HFFc6 (cell line): Measurements from ENCODE around the gene FAM168A. TPM values are rescaled to one million over a fixed set of nuclear protein-coding genes. Genes with fewer than 3 reads are reported as not detected.

Source experiments
- DNase-seq: peaks from one replicate; pipeline ENCODE4 v3.0.0-alpha.2; 2018
- H3K27ac Mint-ChIP-seq: 2 replicates; pipeline ENCODE4 v1.8.0; 2020; ENCODE audit warnings: mild to moderate bottlenecking, mixed read lengths
- H3K27me3 Mint-ChIP-seq: 2 replicates; pipeline ENCODE4 v1.8.0; 2021; ENCODE audit warnings: mild to moderate bottlenecking, moderate library complexity, mixed read lengths; ENCODE audit not compliant: insufficient read depth
- H3K36me3 Mint-ChIP-seq: 2 replicates; pipeline ENCODE4 v1.8.0; 2021; ENCODE audit warnings: low read depth, mixed read lengths
- H3K4me1 Mint-ChIP-seq: 2 replicates; pipeline ENCODE4 v1.8.0; 2020; ENCODE audit warnings: low read depth, mixed read lengths
- H3K4me3 Mint-ChIP-seq: 2 replicates; pipeline ENCODE4 v1.8.0; 2020; ENCODE audit warnings: mild to moderate bottlenecking, moderate library complexity, mixed read lengths
- H3K9me3 Mint-ChIP-seq: 2 replicates; pipeline ENCODE4 v1.8.0; 2020; ENCODE audit warnings: mild to moderate bottlenecking, mixed read lengths
- CTCF ChIP-seq: fragments of 200-600 bp; sonication (generic); IDR thresholded peaks from 2 replicates; pipeline ENCODE4 v1.5.0; 2021; ENCODE audit warnings: antibody characterized with exemption, mild to moderate bottlenecking
- total RNA-seq, 6 experiments: library from RNA; stranded (reverse); fragmentation: NEBNext Ultra II Directional; extraction: Animal tissue kit (Norgen Biotek cat#: 25700); gene quantifications; 2 replicates in 1 of 6; 3 replicates in 5 of 6; pipeline ENCODE4 v1.2.3, GENCODE V29; 2021

FAM168A gene
- total RNA-seq, 6 experiments from 2014 or later: 32.6 to 40.1 (median 38.8) TPM

- H3K9me3 Mint-ChIP-seq: no peaks in the 10 kb centered on the region
- H3K36me3 Mint-ChIP-seq: no peaks in the 10 kb centered on the region
- H3K4me1 Mint-ChIP-seq: peaks cover 18% of the 10 kb centered on the region
- H3K4me3 Mint-ChIP-seq: no peak overlapping the region
- peak overlapping the region; percentile 74 for H3K27ac Mint-ChIP-seq
- DNase-seq: peak; percentile 61
- TF ChIP-seq CTCF: peak; percentile 83
- H3K27me3 Mint-ChIP-seq: peaks cover 9% of the 10 kb centered on the region
Observed at GRCh38 chr11:73393479-73394415, 204.2 kb downstream of the FAM168A start.

GRCh38 chr11:73393011-73393380 is 204.9 kb downstream of the FAM168A start:
- peaks cover 9% of the 10 kb centered on the region for H3K27me3 Mint-ChIP-seq
- no peak for TF ChIP-seq CTCF
- no peak for DNase-seq
- H3K4me1 Mint-ChIP-seq: peaks cover 24% of the 10 kb centered on the region
- H3K27ac Mint-ChIP-seq: peak overlapping the region; percentile 74
- H3K4me3 Mint-ChIP-seq: no peak overlapping the region
- H3K36me3 Mint-ChIP-seq: no peaks in the 10 kb centered on the region
- no peaks in the 10 kb centered on the region for H3K9me3 Mint-ChIP-seq

- H3K27me3 Mint-ChIP-seq: peaks cover 6% of the 10 kb centered on the region
- DNase-seq: no peak
- H3K4me3 Mint-ChIP-seq: no peak overlapping the region
- H3K36me3 Mint-ChIP-seq: no peaks in the 10 kb centered on the region
- no peak overlapping the region for H3K27ac Mint-ChIP-seq
- peaks cover 28% of the 10 kb centered on the region for H3K4me1 Mint-ChIP-seq
- no peaks in the 10 kb centered on the region for H3K9me3 Mint-ChIP-seq
- TF ChIP-seq CTCF: no peak
Observed at GRCh38 chr11:73392108-73393010, 205.6 kb downstream of the FAM168A start.

- TF ChIP-seq CTCF: no peak
- DNase-seq: no peak
- Mint-ChIP-seq H3K4me3 (no peak overlapping the region), H3K36me3 (no peaks in the 10 kb centered on the region), H3K9me3 (no peaks in the 10 kb centered on the region), H3K27me3 (peaks cover 5% of the 10 kb centered on the region), H3K4me1 (peaks cover 28% of the 10 kb centered on the region), H3K27ac (no peak overlapping the region)
Observed at GRCh38 chr11:73391665-73392064, 206.2 kb downstream of the FAM168A start.

GRCh38 chr11:73390601-73391565 is 207.0 kb downstream of the FAM168A start:
- no peak overlapping the region for H3K4me3 Mint-ChIP-seq
- no peak for TF ChIP-seq CTCF
- H3K27ac Mint-ChIP-seq: no peak overlapping the region
- DNase-seq: no peak
- H3K4me1 Mint-ChIP-seq: peaks cover 31% of the 10 kb centered on the region
- H3K9me3 Mint-ChIP-seq: no peaks in the 10 kb centered on the region
- H3K36me3 Mint-ChIP-seq: no peaks in the 10 kb centered on the region
- peaks cover 1% of the 10 kb centered on the region for H3K27me3 Mint-ChIP-seq
